Measurements from ENCODE around the gene FAF2. TPM values are rescaled to one million over a fixed set of nuclear protein-coding genes. Genes with fewer than 3 reads are reported as not detected.
A peak's percentile ranks its signal among the peaks of the same experiment; 100 is the strongest.

FAF2 gene
- total RNA-seq, 2 experiments from 2014 or later = 27.5 to 30.1 TPM

GRCh38 chr5:176528301-176528700, 80.1 kb downstream of the FAF2 start:
- Histone ChIP-seq H3K4me3 (ENCODE audit: low read length) (no peak overlapping the region), H3K27me3 (ENCODE audit: control insufficient read depth in 1 of 2, insufficient read depth in 2 of 2, low read length in 2 of 2) (no peaks in the 10 kb centered on the region), H3K27ac (ENCODE audit: low read depth in 1 of 2, low read length in 2 of 2) (no peak overlapping the region), H3K36me3 (ENCODE audit: insufficient read depth, low read length) (peaks cover 59% of the 10 kb centered on the region), H3K4me1 (ENCODE audit: insufficient read depth, low read length) (peaks cover 52% of the 10 kb centered on the region), H3K9me3 (ENCODE audit: control insufficient read depth in 1 of 2, insufficient read depth in 1 of 2, low read length in 2 of 2) (no peaks in the 10 kb centered on the region)
- DNase-seq (no peak), ATAC-seq (ENCODE audit: poor library complexity) (no peak)
- Mint-ChIP-seq H3K9me3 (no peaks in the 10 kb centered on the region), H3K27ac (peak overlapping the region; percentile 56), H3K4me3 (peak overlapping the region; percentile 15), H3K36me3 (ENCODE audit: low read depth) (peaks cover 58% of the 10 kb centered on the region), H3K4me1 (ENCODE audit: low read depth) (peaks cover 44% of the 10 kb centered on the region), H3K27me3 (no peaks in the 10 kb centered on the region)
- CTCF ChIA-PET = interaction anchor here (1.0 kb wide), 1 partner anchor 14 kb away, joined by 3 read pairs; no protein-coding TSS in a partner anchor
- intact Hi-C loops (cut with DNase I, micrococcal nuclease) = no loop called here
- no peak for TF ChIP-seq CTCF (IDR thresholded peaks at IDR 0.05)
- POLR2A ChIA-PET = interaction anchor here (6.9 to 10.1 kb wide), 2 partner anchors 8 to 16 kb away, joined by 78 to 185 read pairs; partner anchors contain the start of gene RNF44

- TF ChIP-seq CTCF (IDR thresholded peaks at IDR 0.05) = no peak
- H3K36me3 ChIP-seq (ENCODE audit: insufficient read depth, low read length) = peaks cover 59% of the 10 kb centered on the region
- Mint-ChIP-seq H3K9me3 (no peaks in the 10 kb centered on the region), H3K4me1 (ENCODE audit: low read depth) (peaks cover 44% of the 10 kb centered on the region), H3K27ac (peak overlapping the region; percentile 56), H3K4me3 (no peak overlapping the region), H3K27me3 (no peaks in the 10 kb centered on the region), H3K36me3 (ENCODE audit: low read depth) (peaks cover 62% of the 10 kb centered on the region)
- peak overlapping the region in 1 of 2 donors; percentile 29 for H3K27ac ChIP-seq (ENCODE audit: low read depth in 1 of 2, low read length in 2 of 2)
- ChIA-PET CTCF (interaction anchor here (3.1 kb wide), 1 partner anchor 14 kb away, joined by 27 read pairs; no protein-coding TSS in a partner anchor), POLR2A (interaction anchor here (0.8 to 10.1 kb wide), 5 partner anchors 8 to 139 kb away, joined by 3 to 185 read pairs (median 5); partner anchors contain the start of gene RNF44)
- H3K27me3 ChIP-seq (ENCODE audit: control insufficient read depth in 1 of 2, insufficient read depth in 2 of 2, low read length in 2 of 2) = no peaks in the 10 kb centered on the region
- no peak overlapping the region for H3K4me3 ChIP-seq (ENCODE audit: low read length)
- H3K9me3 ChIP-seq (ENCODE audit: control insufficient read depth in 1 of 2, insufficient read depth in 1 of 2, low read length in 2 of 2) = no peaks in the 10 kb centered on the region
- ATAC-seq (ENCODE audit: poor library complexity) (no peak), DNase-seq (no peak)
- intact Hi-C loops (cut with DNase I, micrococcal nuclease) = no loop called here
- H3K4me1 ChIP-seq (ENCODE audit: insufficient read depth, low read length) = peaks cover 56% of the 10 kb centered on the region
These were observed 80.6 kb downstream of the FAF2 start for GRCh38 chr5:176528761-176529115.

GRCh38 chr5:176529116-176529740, 81.0 kb downstream of the FAF2 start:
- peak overlapping the region; percentile 29 to 52 for H3K27ac ChIP-seq (ENCODE audit: low read depth in 1 of 2, low read length in 2 of 2)

More at GRCh38 chr5:176529116-176529740, 81.0 kb downstream of the FAF2 start:
- H3K4me1 Mint-ChIP-seq (ENCODE audit: low read depth) = peaks cover 45% of the 10 kb centered on the region
- peak overlapping the region; percentile 92 for H3K27ac Mint-ChIP-seq
- peaks cover 67% of the 10 kb centered on the region for H3K36me3 Mint-ChIP-seq (ENCODE audit: low read depth)
- peak overlapping the region; percentile 26 for H3K4me3 ChIP-seq (ENCODE audit: low read length)
- H3K9me3 ChIP-seq (ENCODE audit: control insufficient read depth in 1 of 2, insufficient read depth in 1 of 2, low read length in 2 of 2) = no peaks in the 10 kb centered on the region
- intact Hi-C loops (cut with DNase I, micrococcal nuclease) = no loop called here
- H3K27me3 Mint-ChIP-seq = no peaks in the 10 kb centered on the region
- ChIA-PET CTCF (interaction anchor here (0.6 to 3.1 kb wide), 4 partner anchors 10 to 126 kb away, joined by 3 to 27 read pairs (median 6); no protein-coding TSS in a partner anchor), POLR2A (interaction anchor here (0.7 to 10.1 kb wide), 8 partner anchors 8 to 140 kb away, joined by 3 to 185 read pairs (median 6); partner anchors contain the start of genes FAF2 and RNF44)
- H3K36me3 ChIP-seq (ENCODE audit: insufficient read depth, low read length) = peaks cover 59% of the 10 kb centered on the region
- ATAC-seq (ENCODE audit: poor library complexity) = no peak
- H3K9me3 Mint-ChIP-seq = no peaks in the 10 kb centered on the region
- TF ChIP-seq CTCF (IDR thresholded peaks at IDR 0.05) = no peak
- H3K4me1 ChIP-seq (ENCODE audit: insufficient read depth, low read length) = peaks cover 61% of the 10 kb centered on the region
- peak overlapping the region; percentile 89 for H3K4me3 Mint-ChIP-seq
- DNase-seq = peak in 1 of 14 experiments; percentile 27
- H3K27me3 ChIP-seq (ENCODE audit: control insufficient read depth in 1 of 2, insufficient read depth in 2 of 2, low read length in 2 of 2) = no peaks in the 10 kb centered on the region
